IMR-90 (cell line): ENCODE measurements around the gene SLC38A8. TPM values are rescaled to one million over a fixed set of nuclear protein-coding genes. Genes with fewer than 3 reads are reported as not detected.

Experiments used
- ATAC-seq: fragments of 200-7000 bp; cut with Tn5 transposase; 2 replicates; pipeline ENCODE4 v1.9.1; 2020; ENCODE audit warnings: low read depth, mild to moderate bottlenecking, moderate library complexity
- BruUV-seq: library from RNA; stranded (reverse); fragments of 400-500 nt; replicated peaks from 2 replicates; lab custom pipeline; 2021; lab: Mats Ljungman, UMichigan
- CTCF ChIA-PET: fragments of 300-600 bp; formaldehyde crosslinking; extraction: SDS; loops from one replicate; lab custom pipeline; 2021; ENCODE audit warnings: antibody characterized with exemption; lab: Yijun Ruan, JAX
- POLR2A ChIA-PET: fragments of 300-600 bp; sonication (Branson Sonifier 250); formaldehyde crosslinking; loops from one replicate; lab custom pipeline; 2022; ENCODE audit warnings: antibody characterized with exemption; ENCODE audit not compliant: unreplicated experiment; lab: Charles Lee
- DNase-seq: peaks from one replicate; pipeline ENCODE4 v3.0.0; 2013
- H2AFZ ChIP-seq: replicated peaks from 2 replicates; pipeline ENCODE3; 2013; ENCODE audit warnings: low read length, mild to moderate bottlenecking; ENCODE audit not compliant: poor library complexity
- H2AK5ac ChIP-seq: 2 replicates; pipeline ENCODE4 v1.6.1; 2013; ENCODE audit warnings: low read depth, low read length, inconsistent platforms
- H2AK9ac ChIP-seq: replicated peaks from 2 replicates; pipeline ENCODE3; 2013; ENCODE audit warnings: mild to moderate bottlenecking, low read depth, low read length, moderate library complexity; ENCODE audit not compliant: poor library complexity
- H2BK120ac ChIP-seq: 2 replicates; pipeline ENCODE4 v1.6.1; 2013; ENCODE audit warnings: low read depth, low read length, inconsistent platforms
- H2BK15ac ChIP-seq: 3 replicates; pipeline ENCODE4 v1.6.1; 2013; ENCODE audit warnings: low read depth, low read length, inconsistent platforms
- H2BK20ac ChIP-seq: 2 replicates; pipeline ENCODE4 v1.6.1; 2013; ENCODE audit warnings: low read depth, mild to moderate bottlenecking, inconsistent platforms, low read length, moderate library complexity
- H2BK5ac ChIP-seq: 2 replicates; pipeline ENCODE4 v1.6.1; 2013; ENCODE audit warnings: mild to moderate bottlenecking, low read depth, low read length, inconsistent platforms; ENCODE audit not compliant: poor library complexity, severe bottlenecking
- H3K14ac ChIP-seq: replicated peaks from 2 replicates; pipeline ENCODE4 v1.6.1; 2013; ENCODE audit warnings: low read depth, low read length, inconsistent platforms
- H3K18ac ChIP-seq: 2 replicates; pipeline ENCODE4 v1.6.1; 2013; ENCODE audit warnings: low read depth, low read length, control low read depth
- H3K23ac ChIP-seq: 2 replicates; pipeline ENCODE4 v1.6.1; 2013; ENCODE audit warnings: low read depth, low read length, inconsistent platforms
- H3K27ac ChIP-seq: 2 replicates; pipeline ENCODE4 v1.5.1; 2013; ENCODE audit warnings: mild to moderate bottlenecking, control low read depth, low read length; ENCODE audit not compliant: insufficient read depth
- H3K27me3 ChIP-seq: 2 replicates; pipeline ENCODE4 v1.6.1; 2013; ENCODE audit warnings: low read length; ENCODE audit not compliant: control insufficient read depth, insufficient read depth
- H3K36me3 ChIP-seq: 2 replicates; pipeline ENCODE4 v1.6.1; 2013; ENCODE audit warnings: low read length, mixed read lengths; ENCODE audit not compliant: control insufficient read depth, insufficient read depth
- H3K4ac ChIP-seq: 2 replicates; pipeline ENCODE4 v1.6.1; 2013; ENCODE audit warnings: low read depth, low read length, inconsistent platforms
- H3K4me1 ChIP-seq: 2 replicates; pipeline ENCODE4 v1.6.1; 2013; ENCODE audit warnings: low read length, mixed read lengths; ENCODE audit not compliant: control insufficient read depth, insufficient read depth
- H3K4me2 ChIP-seq: 2 replicates; pipeline ENCODE4 v1.6.1; 2013; ENCODE audit warnings: low read depth, mild to moderate bottlenecking, control low read depth, low read length, moderate library complexity
- H3K4me3 ChIP-seq: 2 replicates; pipeline ENCODE4 v1.5.1; 2013; ENCODE audit warnings: low read depth, mild to moderate bottlenecking, control low read depth, low read length, moderate library complexity; ENCODE audit not compliant: insufficient read depth
- H3K56ac ChIP-seq: 2 replicates; pipeline ENCODE4 v1.6.1; 2013; ENCODE audit warnings: low read length, inconsistent platforms; ENCODE audit not compliant: insufficient read depth; ENCODE audit errors: extremely low read depth
- H3K79me1 ChIP-seq, 2 experiments: 2 replicates each; pipeline ENCODE4 v1.6.1; 2013; ENCODE audit warnings: low read length in 2 of 2, inconsistent platforms in 1 of 2, low read depth in 1 of 2
- H3K9ac ChIP-seq: 2 replicates; pipeline ENCODE4 v1.6.1; 2013; ENCODE audit warnings: low read depth, low read length, control low read depth
- H3K9me1 ChIP-seq: 2 replicates; pipeline ENCODE4 v1.6.1; 2013; ENCODE audit warnings: low read length, inconsistent platforms; ENCODE audit not compliant: insufficient read depth
- H3K9me3 ChIP-seq: 2 replicates; pipeline ENCODE4 v1.6.1; 2013; ENCODE audit warnings: low read length; ENCODE audit not compliant: control insufficient read depth, insufficient read depth
- H4K20me1 ChIP-seq: 2 replicates; pipeline ENCODE4 v1.6.1; 2013; ENCODE audit warnings: low read length, inconsistent platforms; ENCODE audit not compliant: insufficient read depth
- H4K5ac ChIP-seq: 2 replicates; pipeline ENCODE4 v1.6.1; 2013; ENCODE audit warnings: mild to moderate bottlenecking, low read depth, low read length, control low read depth
- H4K8ac ChIP-seq, 2 experiments: 2 replicates each; pipeline ENCODE4 v1.6.1; 2013; ENCODE audit warnings: low read depth in 2 of 2, low read length in 2 of 2, control low read depth in 1 of 2, inconsistent platforms in 1 of 2
- H4K91ac ChIP-seq: 2 replicates; pipeline ENCODE4 v1.6.1; 2013; ENCODE audit warnings: low read depth, low read length, inconsistent platforms; ENCODE audit not compliant: insufficient read depth
- CEBPB ChIP-seq: IDR thresholded peaks from 2 replicates; pipeline ENCODE4 v1.6.1; 2012; ENCODE audit warnings: low read depth, low read length, improper control_type of control experiment
- CHD1 ChIP-seq: IDR thresholded peaks from 2 replicates; pipeline ENCODE4 v1.6.1; 2012; ENCODE audit warnings: low read depth, low read length, improper control_type of control experiment
- ELK1 ChIP-seq: fragments of 150-350 bp; IDR thresholded peaks from 2 replicates; pipeline ENCODE4 v1.6.1; 2016; ENCODE audit warnings: low read depth, mild to moderate bottlenecking, low read length, moderate library complexity, borderline replicate concordance
- FOS ChIP-seq: fragments of 150-350 bp; IDR thresholded peaks from 2 replicates; pipeline ENCODE4 v1.6.1; 2016; ENCODE audit warnings: low read depth, low read length
- MAFK ChIP-seq: IDR thresholded peaks from 2 replicates; pipeline ENCODE4 v1.6.1; 2012; ENCODE audit warnings: low read depth, low read length, improper control_type of control experiment
- MAZ ChIP-seq: IDR thresholded peaks from 2 replicates; pipeline ENCODE4 v1.6.1; 2012; ENCODE audit warnings: low read depth, mild to moderate bottlenecking, low read length, improper control_type of control experiment, moderate library complexity, borderline replicate concordance
- MXI1 ChIP-seq: IDR thresholded peaks from 2 replicates; pipeline ENCODE4 v1.6.1; 2012; ENCODE audit warnings: low read depth, mild to moderate bottlenecking, low read length, moderate library complexity, borderline replicate concordance
- NFE2L2 ChIP-seq: fragments of 150-350 bp; IDR thresholded peaks from 2 replicates; pipeline ENCODE4 v1.6.1; 2016; ENCODE audit warnings: low read depth, mild to moderate bottlenecking, low read length
- POLR2A ChIP-seq: IDR thresholded peaks from 2 replicates; pipeline ENCODE4 v1.6.1; 2012; ENCODE audit warnings: mild to moderate bottlenecking, low read depth, low read length
- RAD21 ChIP-seq: IDR thresholded peaks from 2 replicates; pipeline ENCODE4 v1.6.1; 2012; ENCODE audit warnings: low read length, improper control_type of control experiment
- RCOR1 ChIP-seq: IDR thresholded peaks from 2 replicates; pipeline ENCODE4 v1.6.1; 2012; ENCODE audit warnings: mild to moderate bottlenecking, low read length, improper control_type of control experiment; ENCODE audit not compliant: insufficient replicate concordance
- RFX5 ChIP-seq: IDR thresholded peaks from 2 replicates; pipeline ENCODE4 v1.8.0; 2012; ENCODE audit warnings: low read depth, mild to moderate bottlenecking, low read length, moderate library complexity
- SMC3 ChIP-seq: fragments of 150-350 bp; IDR thresholded peaks from 2 replicates; pipeline ENCODE4 v1.6.1; 2016; ENCODE audit warnings: low read depth, mild to moderate bottlenecking, antibody characterized with exemption, low read length, moderate library complexity
- WGBS, 2 experiments: methylation state at CpG; one replicate each; pipeline versions ENCODE4 v1.1.5 to v1.1.7; 2013; ENCODE audit warnings: missing lambda C conversion rate in 2 of 2; ENCODE audit not compliant: insufficient read length in 1 of 2; ENCODE audit errors: extremely low coverage in 2 of 2; 5-methylcytosine and 5-hydroxymethylcytosine counted together
- dilution Hi-C: fragments of 300-500 bp; cut with HindIII; formaldehyde crosslinking; loops from one replicate; pipeline ENCODE4 v1.14.3; 2018; ENCODE audit warnings: low sequenced_read_pairs; ENCODE audit not compliant: unreplicated experiment
- in situ Hi-C: fragments of 300-500 bp; cut with MboI; formaldehyde crosslinking; loops from 3 replicates; pipeline ENCODE4 v1.14.3; 2019; ENCODE audit warnings: low sequenced_read_pairs, inconsistent platforms, mixed read lengths
- intact Hi-C: fragments of 100-400 bp; cut with micrococcal nuclease; formaldehyde crosslinking; loops from 2 replicates; pipeline ENCODE4 v1.10.0; 2022
- polyA plus RNA-seq, 3 experiments: library from polyadenylated mRNA; depleted of rRNA; stranded (reverse); fragments of >200 nt; gene quantifications; 2 replicates each; pipeline ENCODE4 v1.2.3, GENCODE V29; 2012; ENCODE audit warnings: low replicate concordance in 1 of 3
- total RNA-seq: library from RNA; depleted of rRNA; stranded (reverse); fragments of >200 nt; gene quantifications from 2 replicates; pipeline ENCODE4 v1.2.3, GENCODE V29; 2012
- TF ChIP-seq, protein P1 (sequence below): fragments of 150-350 bp; IDR thresholded peaks from 2 replicates; pipeline ENCODE4 v1.6.1; 2017; ENCODE audit warnings: mild to moderate bottlenecking, antibody characterized with exemption, low read length, low read depth
- TF ChIP-seq, protein P2 (sequence below): conservative IDR thresholded peaks from 2 replicates; pipeline ENCODE4 v1.5.1; 2012; ENCODE audit warnings: mild to moderate bottlenecking, low read depth, low read length, improper control_type of control experiment

Gene SLC38A8
- total and polyA plus RNA-seq, 2 of the 4 experiments (the other 2 are of a cell fraction): not detected

- H3K36me3 ChIP-seq: peaks cover 41% of the 10 kb centered on the region
- TF ChIP-seq SMC3 (no peak), MAFK (no peak), ELK1 (no peak), POLR2A (no peak), CEBPB (no peak), RAD21 (no peak), MAZ (no peak), MXI1 (no peak), NFE2L2 (no peak), RFX5 (no peak), FOS (no peak), CHD1 (no peak), RCOR1 (no peak)
- TF ChIP-seq, protein P1, sequence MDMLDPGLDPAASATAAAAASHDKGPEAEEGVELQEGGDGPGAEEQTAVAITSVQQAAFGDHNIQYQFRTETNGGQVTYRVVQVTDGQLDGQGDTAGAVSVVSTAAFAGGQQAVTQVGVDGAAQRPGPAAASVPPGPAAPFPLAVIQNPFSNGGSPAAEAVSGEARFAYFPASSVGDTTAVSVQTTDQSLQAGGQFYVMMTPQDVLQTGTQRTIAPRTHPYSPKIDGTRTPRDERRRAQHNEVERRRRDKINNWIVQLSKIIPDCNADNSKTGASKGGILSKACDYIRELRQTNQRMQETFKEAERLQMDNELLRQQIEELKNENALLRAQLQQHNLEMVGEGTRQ: no peak
- TF ChIP-seq, protein P2, sequence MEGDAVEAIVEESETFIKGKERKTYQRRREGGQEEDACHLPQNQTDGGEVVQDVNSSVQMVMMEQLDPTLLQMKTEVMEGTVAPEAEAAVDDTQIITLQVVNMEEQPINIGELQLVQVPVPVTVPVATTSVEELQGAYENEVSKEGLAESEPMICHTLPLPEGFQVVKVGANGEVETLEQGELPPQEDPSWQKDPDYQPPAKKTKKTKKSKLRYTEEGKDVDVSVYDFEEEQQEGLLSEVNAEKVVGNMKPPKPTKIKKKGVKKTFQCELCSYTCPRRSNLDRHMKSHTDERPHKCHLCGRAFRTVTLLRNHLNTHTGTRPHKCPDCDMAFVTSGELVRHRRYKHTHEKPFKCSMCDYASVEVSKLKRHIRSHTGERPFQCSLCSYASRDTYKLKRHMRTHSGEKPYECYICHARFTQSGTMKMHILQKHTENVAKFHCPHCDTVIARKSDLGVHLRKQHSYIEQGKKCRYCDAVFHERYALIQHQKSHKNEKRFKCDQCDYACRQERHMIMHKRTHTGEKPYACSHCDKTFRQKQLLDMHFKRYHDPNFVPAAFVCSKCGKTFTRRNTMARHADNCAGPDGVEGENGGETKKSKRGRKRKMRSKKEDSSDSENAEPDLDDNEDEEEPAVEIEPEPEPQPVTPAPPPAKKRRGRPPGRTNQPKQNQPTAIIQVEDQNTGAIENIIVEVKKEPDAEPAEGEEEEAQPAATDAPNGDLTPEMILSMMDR: no peak
- no peak overlapping the region for H2AFZ ChIP-seq
- no peak overlapping the region for H3K27ac ChIP-seq
- H4K91ac ChIP-seq: no peak overlapping the region
- H3K18ac ChIP-seq: no peak overlapping the region
- no CpG with 5 or more reads among the region's 11 CpGs for WGBS, 2 experiments
- POLR2A ChIA-PET: no interaction called here
- DNase-seq (no peak), ATAC-seq (no peak)
- no peak overlapping the region for H2BK15ac ChIP-seq
- H3K27me3 ChIP-seq: no peaks in the 10 kb centered on the region
- no peaks in the 10 kb centered on the region for H3K9me3 ChIP-seq
- no peak overlapping the region for H3K4ac ChIP-seq
- CTCF ChIA-PET: no interaction called here
- H4K20me1 ChIP-seq: 0 out of 2 replicates have a peak, but pooled peaks cover 9% of the 10 kb centered on the region
- no peak overlapping the region for H4K8ac ChIP-seq
- intact Hi-C loops (no loop called here), in situ Hi-C loops (no loop called here), dilution Hi-C loops (no loop called here)
- H2BK5ac ChIP-seq: no peak overlapping the region
- no peak overlapping the region for H2BK20ac ChIP-seq
- peaks cover 3% of the 10 kb centered on the region for H3K4me1 ChIP-seq
- H3K23ac ChIP-seq: no peak overlapping the region
- no peak overlapping the region for H3K9ac ChIP-seq
- H3K14ac ChIP-seq: no peak overlapping the region
- peaks cover 2% of the 10 kb centered on the region; the same call in 1 of the 2 replicates for H3K9me1 ChIP-seq
- H3K4me3 ChIP-seq: no peak overlapping the region
- BruUV-seq: no TSS peak
- no peak overlapping the region for H3K56ac ChIP-seq
- no peak overlapping the region for H4K5ac ChIP-seq
- no peak overlapping the region for H2AK9ac ChIP-seq
- H2BK120ac ChIP-seq: no peak overlapping the region
- no peak overlapping the region for H2AK5ac ChIP-seq
- H3K4me2 ChIP-seq: no peak overlapping the region
- H3K79me1 ChIP-seq: peaks cover 0 to 8% of the 10 kb centered on the region in 2 experiments; a peak in 2 of 4 replicates
Measured at GRCh38 chr16:84075376-84075775, 32.8 kb upstream of the SLC38A8 start.
